Ovary (tissue), 9 donors: ENCODE measurements around the gene DENND5B. TPM values are rescaled to one million over a fixed set of nuclear protein-coding genes. Genes with fewer than 3 reads are reported as not detected.

ENCODE experiments used
- DNase-seq, 5 donors: peaks; one replicate each; pipeline ENCODE4 v3.0.0-alpha.2; 2019 to 2020
- H3K27ac ChIP-seq, 2 donors: fragments of 200-600 bp; one replicate each; pipeline versions ENCODE4 v1.5.1 to v1.8.0; 2019 to 2022
- H3K27me3 ChIP-seq: fragments of 200-600 bp; one replicate; pipeline ENCODE4 v1.8.0; 2022
- H3K36me3 ChIP-seq: fragments of 200-600 bp; sonication (generic); one replicate; pipeline ENCODE4 v1.5.1; 2019
- H3K4me1 ChIP-seq: one replicate; pipeline ENCODE4 v1.8.1; 2013; ENCODE audit warnings: mild to moderate bottlenecking, moderate library complexity; ENCODE audit not compliant: insufficient read depth
- H3K4me3 ChIP-seq: fragments of 200-600 bp; sonication (generic); one replicate; pipeline ENCODE4 v1.5.1; 2017
- H3K9me3 ChIP-seq, 2 donors: fragments of 200-600 bp in 1 of 2; sonication (generic) in 1 of 2; one replicate each; pipeline versions ENCODE4 v1.5.1 to v1.8.1; 2013 to 2019; ENCODE audit warnings: mild to moderate bottlenecking in 1 of 2, moderate library complexity in 1 of 2
- EP300 ChIP-seq: sonication (generic); formaldehyde crosslinking; IDR thresholded peaks from one replicate; pipeline ENCODE4 v1.6.1; 2017; ENCODE audit warnings: antibody characterized with exemption
- POLR2A ChIP-seq: fragments of 450-650 bp; IDR thresholded peaks from one replicate; pipeline ENCODE4 v1.6.1; 2017; ENCODE audit warnings: antibody characterized with exemption, mild to moderate bottlenecking, moderate library complexity
- WGBS, 3 donors: extraction: QIAGEN DNeasy Blood & Tissue Kit in 1 of 3; methylation state at CpG; one replicate each; pipeline versions ENCODE4 v1.1.5 to v1.1.7; 2013 to 2017; 5-methylcytosine and 5-hydroxymethylcytosine counted together
- intact Hi-C, 4 donors: fragments of 100-400 bp; cut with DNase I; formaldehyde crosslinking; loops; one replicate each; pipeline versions ENCODE4 v1.11.0 to v1.15.1; 2022 to 2023
- polyA plus RNA-seq, 2 donors: library from polyadenylated mRNA; stranded (reverse); fragments of 200-250 nt in 1 of 2; fragments of 350-450 nt in 1 of 2; fragmentation: Illumina TruSeq in 1 of 2; extraction: RNeasy Lipid Tissue Mini Kit (QIAGEN cat#74804) in 1 of 2; gene quantifications; one replicate each; pipeline ENCODE4 v1.2.3, GENCODE V29; 2013 to 2014
- total RNA-seq, 7 donors: library from RNA; depleted of rRNA in 2 of 7; stranded (reverse); fragments of >200 nt in 2 of 7; fragmentation: NEBNext Ultra II Directional in 3 of 7; extraction: Animal tissue kit (Norgen Biotek cat#: 25700) in 3 of 7; gene quantifications; one replicate each; pipeline versions ENCODE4 v1.1.0 to v1.2.4, GENCODE V29; 2016 to 2023
- TF ChIP-seq, protein P1 (sequence below), 3 donors: fragments of 450-650 bp in 2 of 3; fragments of 200-600 bp in 1 of 3; IDR thresholded peaks; one replicate each; pipeline versions ENCODE4 v1.5.1 to v1.8.0; 2016 to 2022; ENCODE audit warnings: antibody characterized with exemption in 3 of 3, mild to moderate bottlenecking in 1 of 3
- donor health status: DM: no; HTN: no; CAD: no; lungs with moderate emphysema.
- donor health status: DM: no; HTN: no; CAD: no.
- donor health status: Bipolar disorder and iron deficiency.
- donor health status: DM: yes; HTN: yes; CAD: no.
- donor health status: DM: no; HTN: no; CAD: no.
- donor health status: DM: yes; HTN: yes; CAD: no.

The DENND5B gene
- total and polyA plus RNA-seq, 9 donors: 13.9 to 70.7 (median 47.9) TPM

DNA sequence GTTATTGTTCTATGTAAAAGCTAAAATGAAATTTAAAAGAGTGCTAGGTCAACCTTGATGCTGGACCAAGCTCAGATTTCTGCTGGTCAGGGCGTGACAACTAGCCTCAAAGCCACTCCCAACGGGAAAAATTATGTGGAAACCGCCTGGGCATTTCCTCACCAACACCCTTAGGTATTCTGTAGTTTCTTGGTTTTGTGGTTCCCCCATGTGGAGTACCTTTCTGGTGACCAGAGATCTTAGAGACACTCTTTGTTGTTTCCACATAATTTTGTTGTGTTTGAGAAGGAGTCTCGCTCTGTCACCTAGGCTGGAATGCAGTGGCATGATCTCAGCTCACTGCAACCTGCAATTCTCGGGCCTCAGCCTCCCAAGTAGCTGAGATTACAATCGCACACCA, 119.9 kb downstream of the DENND5B start:
- intact Hi-C loops: no loop called here
- WGBS, 3 donors: 78 to 85% (median 85%) methylated on average over 6 of the region's 6 CpGs
- no peak for TF ChIP-seq EP300
- TF ChIP-seq POLR2A: no peak
- TF ChIP-seq, protein P1, sequence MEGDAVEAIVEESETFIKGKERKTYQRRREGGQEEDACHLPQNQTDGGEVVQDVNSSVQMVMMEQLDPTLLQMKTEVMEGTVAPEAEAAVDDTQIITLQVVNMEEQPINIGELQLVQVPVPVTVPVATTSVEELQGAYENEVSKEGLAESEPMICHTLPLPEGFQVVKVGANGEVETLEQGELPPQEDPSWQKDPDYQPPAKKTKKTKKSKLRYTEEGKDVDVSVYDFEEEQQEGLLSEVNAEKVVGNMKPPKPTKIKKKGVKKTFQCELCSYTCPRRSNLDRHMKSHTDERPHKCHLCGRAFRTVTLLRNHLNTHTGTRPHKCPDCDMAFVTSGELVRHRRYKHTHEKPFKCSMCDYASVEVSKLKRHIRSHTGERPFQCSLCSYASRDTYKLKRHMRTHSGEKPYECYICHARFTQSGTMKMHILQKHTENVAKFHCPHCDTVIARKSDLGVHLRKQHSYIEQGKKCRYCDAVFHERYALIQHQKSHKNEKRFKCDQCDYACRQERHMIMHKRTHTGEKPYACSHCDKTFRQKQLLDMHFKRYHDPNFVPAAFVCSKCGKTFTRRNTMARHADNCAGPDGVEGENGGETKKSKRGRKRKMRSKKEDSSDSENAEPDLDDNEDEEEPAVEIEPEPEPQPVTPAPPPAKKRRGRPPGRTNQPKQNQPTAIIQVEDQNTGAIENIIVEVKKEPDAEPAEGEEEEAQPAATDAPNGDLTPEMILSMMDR (IDR thresholded peaks at IDR 0.05): no peak
- H3K4me1 ChIP-seq: no peaks in the 10 kb centered on the region
- H3K36me3 ChIP-seq: no peaks in the 10 kb centered on the region
- no peak overlapping the region for H3K4me3 ChIP-seq
- no peaks in the 10 kb centered on the region for H3K9me3 ChIP-seq
- no peak overlapping the region for H3K27ac ChIP-seq
- no peaks in the 10 kb centered on the region for H3K27me3 ChIP-seq
- DNase-seq: no peak

DNA sequence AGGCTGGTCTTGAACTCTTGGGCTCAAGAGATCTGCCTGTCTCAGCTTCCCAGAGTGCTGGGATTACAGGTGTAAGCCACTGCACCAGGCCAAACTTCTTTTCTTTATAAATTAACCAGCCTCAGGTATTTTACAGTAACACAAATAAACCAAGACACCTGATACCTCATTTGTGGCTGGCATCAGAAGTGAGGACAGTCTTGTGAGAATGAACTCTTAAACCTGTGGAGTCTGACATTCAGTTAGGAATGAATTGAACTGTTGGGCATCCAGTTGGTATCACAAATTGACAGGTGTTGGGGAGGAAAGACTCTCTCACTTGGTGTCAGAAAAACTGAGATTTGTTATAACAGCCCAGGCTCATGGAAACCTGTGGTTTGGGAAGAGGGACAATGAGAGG, 120.5 kb downstream of the DENND5B start:
- no peaks in the 10 kb centered on the region for H3K4me1 ChIP-seq
- H3K27ac ChIP-seq: no peak overlapping the region
- H3K4me3 ChIP-seq: no peak overlapping the region
- intact Hi-C loops: no loop called here
- no peaks in the 10 kb centered on the region for H3K36me3 ChIP-seq
- no peaks in the 10 kb centered on the region for H3K27me3 ChIP-seq
- TF ChIP-seq, protein P1 (IDR thresholded peaks at IDR 0.05): no peak
- no peak for TF ChIP-seq EP300
- no peak for TF ChIP-seq POLR2A
- DNase-seq: no peak
- H3K9me3 ChIP-seq: no peaks in the 10 kb centered on the region

DNA sequence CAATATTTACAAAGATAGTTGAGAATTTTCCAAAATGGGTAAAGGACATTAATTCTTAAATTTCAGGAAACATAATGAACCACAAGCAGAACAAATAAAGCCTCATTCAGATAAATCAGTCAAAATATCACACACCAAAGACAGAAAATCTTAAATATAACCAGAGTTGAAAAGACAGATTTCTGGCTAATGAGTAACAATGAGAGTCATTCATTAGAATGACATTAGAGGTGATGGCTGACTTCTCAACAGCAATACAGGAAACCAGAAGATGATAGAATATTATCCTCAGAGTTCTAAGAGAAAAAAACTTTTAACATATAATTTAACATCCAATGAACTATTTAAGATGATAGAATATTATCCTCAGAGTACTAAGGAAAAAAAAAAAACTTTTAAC, 124.2 kb downstream of the DENND5B start:
- Histone ChIP-seq H3K27me3 (no peaks in the 10 kb centered on the region), H3K4me3 (no peak overlapping the region), H3K36me3 (no peaks in the 10 kb centered on the region), H3K9me3 (no peaks in the 10 kb centered on the region), H3K4me1 (no peaks in the 10 kb centered on the region), H3K27ac (no peak overlapping the region)
- intact Hi-C loops: no loop called here
- no peak for DNase-seq
- TF ChIP-seq, protein P1 (IDR thresholded peaks at IDR 0.05): no peak
- TF ChIP-seq POLR2A (no peak), EP300 (no peak)

DNA sequence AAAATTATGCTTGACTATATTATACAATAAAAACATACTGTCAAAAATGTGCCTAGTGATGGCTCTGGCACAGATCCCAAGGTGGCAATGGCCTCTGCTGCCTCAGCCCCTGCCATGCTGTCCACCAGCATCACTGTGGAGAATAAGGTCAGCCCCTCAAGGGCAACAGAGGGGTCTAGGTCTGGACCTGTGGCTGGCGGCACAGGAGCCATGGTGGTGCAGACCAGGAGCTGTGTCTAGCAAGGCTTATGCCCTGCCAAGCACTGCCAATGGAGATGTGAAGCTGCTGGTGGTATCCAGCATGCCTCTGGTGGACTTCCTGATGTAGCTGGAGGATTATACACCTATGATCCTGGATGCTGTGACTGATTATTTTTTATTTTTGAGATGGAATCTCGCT, 125.9 kb downstream of the DENND5B start:
- Histone ChIP-seq H3K36me3 (no peaks in the 10 kb centered on the region), H3K9me3 (no peaks in the 10 kb centered on the region), H3K27me3 (no peaks in the 10 kb centered on the region), H3K4me1 (peaks cover 1% of the 10 kb centered on the region), H3K27ac (no peak overlapping the region), H3K4me3 (no peak overlapping the region)
- intact Hi-C loops: no loop called here
- TF ChIP-seq POLR2A (no peak), EP300 (no peak)
- TF ChIP-seq, protein P1 (IDR thresholded peaks at IDR 0.05): no peak
- WGBS, 3 donors: 97 to 100% (median 100%) methylated on average over 2 of the region's 2 CpGs
- no peak for DNase-seq

DNA sequence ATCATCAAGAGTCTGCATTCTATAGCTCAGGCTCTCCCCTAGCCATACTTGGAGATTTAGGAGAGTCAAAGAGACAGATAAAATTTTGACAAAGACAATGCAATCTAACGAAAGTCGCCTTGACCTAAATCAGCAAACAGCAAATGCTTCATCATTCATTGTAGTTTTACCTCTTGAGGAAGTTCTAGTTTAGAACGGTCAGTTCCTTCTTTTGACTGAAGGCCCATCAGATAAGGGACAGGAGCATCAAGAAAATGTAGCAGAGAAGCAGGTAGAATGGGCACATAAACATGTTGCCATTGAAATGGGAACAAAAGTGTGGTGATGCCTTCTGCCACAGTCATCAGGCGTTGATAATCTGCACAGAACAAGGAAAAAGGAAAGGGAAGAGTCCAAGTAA, 130.9 kb downstream of the DENND5B start:
- no peaks in the 10 kb centered on the region for H3K27me3 ChIP-seq
- intact Hi-C loops: no loop called here
- H3K9me3 ChIP-seq: no peaks in the 10 kb centered on the region
- peaks cover 6% of the 10 kb centered on the region for H3K4me1 ChIP-seq
- DNase-seq: no peak
- no peak overlapping the region for H3K27ac ChIP-seq
- no peak for TF ChIP-seq POLR2A
- no peaks in the 10 kb centered on the region for H3K36me3 ChIP-seq
- no peak overlapping the region for H3K4me3 ChIP-seq
- 65 to 69% (median 68%) methylated on average over 4 of the region's 4 CpGs for WGBS, 3 donors
